CD14-positive monocyte (primary cell): ENCODE measurements around the gene TTC3. TPM values are rescaled to one million over a fixed set of nuclear protein-coding genes. Genes with fewer than 3 reads are reported as not detected.

ENCODE experiments used
- DNase-seq, 3 donors: peaks; one replicate each; pipeline ENCODE4 v3.0.0-alpha.2; 2011 to 2022
- H2AFZ ChIP-seq: 2 replicates; pipeline ENCODE4 v1.6.0; 2012; ENCODE audit warnings: mild to moderate bottlenecking, low read depth, low read length, inconsistent platforms; ENCODE audit not compliant: insufficient read depth, poor library complexity, severe bottlenecking
- H3K27ac ChIP-seq, 2 donors: 1 replicate in 1 of 2; 2 replicates in 1 of 2; pipeline ENCODE4 v1.5.1; 2012 to 2013; ENCODE audit warnings: low read length in 2 of 2, control low read depth in 1 of 2, inconsistent platforms in 1 of 2, low read depth in 1 of 2, mild to moderate bottlenecking in 1 of 2
- H3K27me3 ChIP-seq, 2 donors: one replicate each; pipeline versions ENCODE4 v1.6.0 to v1.6.1; 2011 to 2013; ENCODE audit warnings: low read length in 2 of 2; ENCODE audit not compliant: control insufficient read depth in 2 of 2, insufficient read depth in 2 of 2
- H3K36me3 ChIP-seq, 2 donors: replicated peaks in 1 of 2; 1 replicate in 1 of 2; 2 replicates in 1 of 2; pipeline versions ENCODE4 v1.5.1 to v1.6.1; 2012 to 2013; ENCODE audit warnings: low read length in 2 of 2, control low read depth in 1 of 2, inconsistent platforms in 1 of 2, mild to moderate bottlenecking in 1 of 2; ENCODE audit not compliant: insufficient read depth in 2 of 2, control insufficient read depth in 1 of 2
- H3K4me1 ChIP-seq, 2 donors: 1 replicate in 1 of 2; 2 replicates in 1 of 2; pipeline versions ENCODE4 v1.5.1 to v1.6.1; 2012 to 2013; ENCODE audit warnings: low read length in 2 of 2, control low read depth in 1 of 2, inconsistent platforms in 1 of 2, mild to moderate bottlenecking in 1 of 2, moderate library complexity in 1 of 2; ENCODE audit not compliant: insufficient read depth in 2 of 2, control insufficient read depth in 1 of 2
- H3K4me2 ChIP-seq: replicated peaks from 2 replicates; pipeline ENCODE3; 2012; ENCODE audit warnings: low read length, moderate library complexity, mild to moderate bottlenecking; ENCODE audit not compliant: poor library complexity, severe bottlenecking; ENCODE audit errors: extremely low read depth
- H3K4me3 ChIP-seq, 3 experiments: fragments of 200-600 bp in 1 of 3; sonication (generic) in 1 of 3; replicated peaks in 1 of 3; 1 replicate in 2 of 3; 2 replicates in 1 of 3; pipeline ENCODE4 v1.5.1; 2011 to 2013; ENCODE audit warnings: low read length in 3 of 3, mild to moderate bottlenecking in 3 of 3, control low read depth in 2 of 3, low read depth in 2 of 3, inconsistent platforms in 1 of 3, moderate library complexity in 1 of 3
- H3K79me2 ChIP-seq: 2 replicates; pipeline ENCODE4 v1.6.0; 2012; ENCODE audit warnings: mild to moderate bottlenecking, control low read depth, inconsistent platforms, low read length, moderate library complexity; ENCODE audit not compliant: insufficient read depth
- H3K9ac ChIP-seq: 2 replicates; pipeline ENCODE4 v1.6.0; 2017; ENCODE audit warnings: low read length, mild to moderate bottlenecking; ENCODE audit not compliant: insufficient read depth, poor library complexity, severe bottlenecking
- H3K9me3 ChIP-seq, 2 donors: replicated peaks in 1 of 2; 1 replicate in 1 of 2; 2 replicates in 1 of 2; pipeline versions ENCODE4 v1.5.1 to v1.6.1; 2012 to 2013; ENCODE audit warnings: low read length in 2 of 2, control low read depth in 1 of 2; ENCODE audit not compliant: control insufficient read depth in 1 of 2, insufficient read depth in 1 of 2
- H4K20me1 ChIP-seq: 2 replicates; pipeline ENCODE4 v1.6.0; 2012; ENCODE audit warnings: mild to moderate bottlenecking, low read length, control low read depth, moderate library complexity; ENCODE audit not compliant: insufficient read depth
- H3K27ac Mint-ChIP-seq, 7 donors: one replicate each; pipeline ENCODE4 v1.8.0; 2020; ENCODE audit warnings: mild to moderate bottlenecking in 7 of 7, mixed read lengths in 7 of 7, moderate library complexity in 6 of 7, inconsistent platforms in 2 of 7
- H3K27me3 Mint-ChIP-seq, 3 donors: one replicate each; pipeline ENCODE4 v1.8.0; 2021 to 2022; ENCODE audit warnings: low read depth in 3 of 3, mild to moderate bottlenecking in 3 of 3, mixed read lengths in 3 of 3, moderate library complexity in 3 of 3, inconsistent platforms in 1 of 3
- H3K36me3 Mint-ChIP-seq, 2 donors: one replicate each; pipeline ENCODE4 v1.8.0; 2020; ENCODE audit warnings: mixed read lengths in 2 of 2, inconsistent platforms in 1 of 2, mild to moderate bottlenecking in 1 of 2
- H3K4me1 Mint-ChIP-seq: one replicate; pipeline ENCODE4 v1.8.0; 2020; ENCODE audit warnings: mild to moderate bottlenecking, mixed read lengths
- H3K4me3 Mint-ChIP-seq, 2 donors: one replicate each; pipeline ENCODE4 v1.8.0; 2020; ENCODE audit warnings: mild to moderate bottlenecking in 2 of 2, mixed read lengths in 2 of 2, moderate library complexity in 1 of 2
- H3K9me3 Mint-ChIP-seq, 7 donors: one replicate each; pipeline ENCODE4 v1.8.0; 2020 to 2022; ENCODE audit warnings: mixed read lengths in 7 of 7, mild to moderate bottlenecking in 6 of 7, moderate library complexity in 6 of 7, inconsistent platforms in 2 of 7
- WGBS: methylation state at CpG from one replicate; pipeline ENCODE4 v1.1.5; 2013; ENCODE audit warnings: missing lambda C conversion rate; ENCODE audit not compliant: insufficient coverage; 5-methylcytosine and 5-hydroxymethylcytosine counted together
- intact Hi-C, 2 donors: fragments of 100-400 bp; cut with micrococcal nuclease; formaldehyde crosslinking; loops; one replicate each; pipeline versions ENCODE4 v1.15.0 to v1.15.1; 2023
- polyA plus RNA-seq, 3 donors: library from polyadenylated mRNA; depleted of rRNA in 1 of 3; unstranded in 2 of 3; stranded (reverse) in 1 of 3; fragments of 300-500 nt in 2 of 3; fragments of >200 nt in 1 of 3; fragmentation: Illumina TruSeq in 2 of 3; gene quantifications; 1 replicate in 2 of 3; 2 replicates in 1 of 3; pipeline ENCODE4 v1.2.3, GENCODE V29; 2012 to 2021
- TF ChIP-seq, protein P1 (sequence below): fragments of 200-600 bp; IDR thresholded peaks from one replicate; pipeline ENCODE4 v1.8.0; 2022; ENCODE audit warnings: antibody characterized with exemption, mild to moderate bottlenecking

The TTC3 gene
- polyA plus RNA-seq, 3 donors = 9.6 to 35.4 (median 17.9) TPM

GRCh38 chr21:37168666-37169065, 95.6 kb downstream of the TTC3 start:
- intact Hi-C loops = no loop called here
- WGBS = 100% methylated on average over 3 of the region's 4 CpGs
- no peak overlapping the region for H3K4me2 ChIP-seq
- no peaks in the 10 kb centered on the region for H4K20me1 ChIP-seq
- peaks cover 45 to 58% of the 10 kb centered on the region in 2 donors for H3K36me3 Mint-ChIP-seq
- no peak overlapping the region for H3K4me3 Mint-ChIP-seq
- H3K4me3 ChIP-seq = no peak overlapping the region
- H3K79me2 ChIP-seq = no peaks in the 10 kb centered on the region
- H3K9ac ChIP-seq = no peak overlapping the region
- peaks cover 17% of the 10 kb centered on the region for H3K4me1 Mint-ChIP-seq
- H3K27ac Mint-ChIP-seq = no peak overlapping the region
- no peaks in the 10 kb centered on the region for H3K9me3 Mint-ChIP-seq
- no peaks in the 10 kb centered on the region for H3K9me3 ChIP-seq
- TF ChIP-seq, protein P1, sequence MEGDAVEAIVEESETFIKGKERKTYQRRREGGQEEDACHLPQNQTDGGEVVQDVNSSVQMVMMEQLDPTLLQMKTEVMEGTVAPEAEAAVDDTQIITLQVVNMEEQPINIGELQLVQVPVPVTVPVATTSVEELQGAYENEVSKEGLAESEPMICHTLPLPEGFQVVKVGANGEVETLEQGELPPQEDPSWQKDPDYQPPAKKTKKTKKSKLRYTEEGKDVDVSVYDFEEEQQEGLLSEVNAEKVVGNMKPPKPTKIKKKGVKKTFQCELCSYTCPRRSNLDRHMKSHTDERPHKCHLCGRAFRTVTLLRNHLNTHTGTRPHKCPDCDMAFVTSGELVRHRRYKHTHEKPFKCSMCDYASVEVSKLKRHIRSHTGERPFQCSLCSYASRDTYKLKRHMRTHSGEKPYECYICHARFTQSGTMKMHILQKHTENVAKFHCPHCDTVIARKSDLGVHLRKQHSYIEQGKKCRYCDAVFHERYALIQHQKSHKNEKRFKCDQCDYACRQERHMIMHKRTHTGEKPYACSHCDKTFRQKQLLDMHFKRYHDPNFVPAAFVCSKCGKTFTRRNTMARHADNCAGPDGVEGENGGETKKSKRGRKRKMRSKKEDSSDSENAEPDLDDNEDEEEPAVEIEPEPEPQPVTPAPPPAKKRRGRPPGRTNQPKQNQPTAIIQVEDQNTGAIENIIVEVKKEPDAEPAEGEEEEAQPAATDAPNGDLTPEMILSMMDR = no peak
- H3K27ac ChIP-seq = no peak overlapping the region
- H3K27me3 ChIP-seq = no peaks in the 10 kb centered on the region
- no peak for DNase-seq
- H3K27me3 Mint-ChIP-seq = no peaks in the 10 kb centered on the region
- H3K36me3 ChIP-seq = peaks cover 24 to 53% of the 10 kb centered on the region in 2 donors
- peaks cover 13 to 22% of the 10 kb centered on the region in 2 donors for H3K4me1 ChIP-seq
- H2AFZ ChIP-seq = no peak overlapping the region

- H3K27ac Mint-ChIP-seq = no peak overlapping the region
- 100% methylated on average over 1 of the region's 3 CpGs for WGBS
- peaks cover 40 to 67% of the 10 kb centered on the region in 2 donors for H3K36me3 ChIP-seq
Observed at GRCh38 chr21:37172646-37173045, 99.6 kb downstream of the TTC3 start.

More at GRCh38 chr21:37172646-37173045, 99.6 kb downstream of the TTC3 start:
- H3K36me3 Mint-ChIP-seq = peaks cover 57 to 62% of the 10 kb centered on the region in 2 donors
- Histone ChIP-seq H2AFZ (no peak overlapping the region), H3K27me3 (no peaks in the 10 kb centered on the region), H3K79me2 (no peaks in the 10 kb centered on the region), H4K20me1 (no peaks in the 10 kb centered on the region), H3K9me3 (no peaks in the 10 kb centered on the region), H3K4me2 (no peak overlapping the region), H3K27ac (no peak overlapping the region), H3K4me1 (no peaks in the 10 kb centered on the region), H3K9ac (no peak overlapping the region), H3K4me3 (no peak overlapping the region)
- H3K27me3 Mint-ChIP-seq = no peaks in the 10 kb centered on the region
- no peaks in the 10 kb centered on the region for H3K9me3 Mint-ChIP-seq
- TF ChIP-seq, protein P1 = no peak
- intact Hi-C loops = no loop called here
- DNase-seq = no peak
- H3K4me1 Mint-ChIP-seq = no peaks in the 10 kb centered on the region
- no peak overlapping the region for H3K4me3 Mint-ChIP-seq
